Keratinocyte (primary cell): ENCODE results near the gene WTIP.

Experiments
- EZH2 ChIP-seq: IDR thresholded peaks from one replicate; pipeline ENCODE4 v1.6.1; 2012; ENCODE audit warnings: inconsistent platforms, mild to moderate bottlenecking, low read length, moderate library complexity
- TF ChIP-seq, protein P1 (sequence below), 3 experiments: IDR thresholded peaks in 1 of 3; conservative IDR thresholded peaks in 1 of 3; optimal IDR thresholded peaks in 1 of 3; 2 replicates in 2 of 3; 3 replicates in 1 of 3; pipeline versions ENCODE3 to v1.5.1; 2011; ENCODE audit warnings: low read length in 3 of 3, mild to moderate bottlenecking in 3 of 3, moderate library complexity in 2 of 3, control low read depth in 1 of 3, inconsistent platforms in 1 of 3; ENCODE audit not compliant: insufficient read depth in 2 of 3; ENCODE audit errors: extremely low read depth in 1 of 3

DNA sequence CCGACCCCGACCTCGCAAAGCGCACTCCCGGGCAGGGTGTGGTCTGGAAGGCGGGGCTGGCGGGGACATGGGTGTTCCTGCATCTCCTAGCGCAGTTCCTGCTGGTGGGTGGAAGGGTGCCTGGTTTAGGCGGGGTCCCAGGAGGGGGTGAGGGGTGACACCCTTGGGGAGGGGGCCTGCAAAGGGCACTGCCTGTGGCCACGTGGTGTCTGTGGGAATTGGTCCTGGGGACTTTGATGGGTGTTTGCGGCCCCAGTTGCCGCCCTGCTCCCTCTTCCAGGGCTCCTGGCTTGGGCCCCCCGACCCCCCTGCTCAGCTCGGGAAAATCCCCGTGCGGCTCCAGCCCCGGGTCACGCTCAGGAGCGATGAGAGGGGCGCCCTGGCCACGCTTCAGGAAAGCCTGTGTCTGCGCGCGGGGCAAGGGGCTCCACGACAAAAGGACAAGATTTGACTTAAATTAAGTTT, 19.1 kb downstream of the WTIP start:
- no peak for TF ChIP-seq EZH2
- TF ChIP-seq, protein P1, sequence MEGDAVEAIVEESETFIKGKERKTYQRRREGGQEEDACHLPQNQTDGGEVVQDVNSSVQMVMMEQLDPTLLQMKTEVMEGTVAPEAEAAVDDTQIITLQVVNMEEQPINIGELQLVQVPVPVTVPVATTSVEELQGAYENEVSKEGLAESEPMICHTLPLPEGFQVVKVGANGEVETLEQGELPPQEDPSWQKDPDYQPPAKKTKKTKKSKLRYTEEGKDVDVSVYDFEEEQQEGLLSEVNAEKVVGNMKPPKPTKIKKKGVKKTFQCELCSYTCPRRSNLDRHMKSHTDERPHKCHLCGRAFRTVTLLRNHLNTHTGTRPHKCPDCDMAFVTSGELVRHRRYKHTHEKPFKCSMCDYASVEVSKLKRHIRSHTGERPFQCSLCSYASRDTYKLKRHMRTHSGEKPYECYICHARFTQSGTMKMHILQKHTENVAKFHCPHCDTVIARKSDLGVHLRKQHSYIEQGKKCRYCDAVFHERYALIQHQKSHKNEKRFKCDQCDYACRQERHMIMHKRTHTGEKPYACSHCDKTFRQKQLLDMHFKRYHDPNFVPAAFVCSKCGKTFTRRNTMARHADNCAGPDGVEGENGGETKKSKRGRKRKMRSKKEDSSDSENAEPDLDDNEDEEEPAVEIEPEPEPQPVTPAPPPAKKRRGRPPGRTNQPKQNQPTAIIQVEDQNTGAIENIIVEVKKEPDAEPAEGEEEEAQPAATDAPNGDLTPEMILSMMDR (optimal IDR thresholded peaks at IDR 0.05 in 1 of 3, IDR thresholded peaks at IDR 0.05 in 1 of 3, conservative IDR thresholded peaks at IDR 0.05 in 1 of 3; ENCODE audit: extremely low read depth in 1 of 3, insufficient read depth in 2 of 3, low read length in 3 of 3): no peak
